ENCODE results near the gene UBA6. TPM values are rescaled to one million over a fixed set of nuclear protein-coding genes. Genes with fewer than 3 reads are reported as not detected.

The UBA6 gene
- total and polyA plus RNA-seq, 2 of the 4 experiments (the other 2 are of a cell fraction): 29.2 to 268 TPM

DNA sequence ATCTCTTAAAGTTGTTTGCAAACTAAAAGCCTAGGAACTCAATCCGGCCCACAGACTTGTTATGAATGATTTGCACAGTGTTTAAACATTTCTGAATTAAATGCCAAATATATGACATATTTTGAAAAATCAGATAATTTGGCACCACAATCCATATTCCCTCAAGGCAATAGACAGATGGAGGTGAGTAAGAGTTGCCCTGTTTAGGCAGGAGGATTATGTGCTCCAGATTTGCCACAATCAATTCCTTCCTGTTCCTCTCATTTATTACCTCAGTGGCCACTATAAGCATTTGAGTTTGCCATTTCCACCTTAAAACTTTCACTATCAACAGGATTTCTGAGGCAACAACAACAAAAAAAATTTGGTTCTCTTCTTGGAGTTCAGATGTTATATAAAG lies 18.7 kb downstream of the UBA6 start:
- no CpG with 5 or more reads among the region's 1 CpG for WGBS, 2 experiments (ENCODE audit: extremely low coverage in 2 of 2, insufficient read length in 1 of 2)
- no peak overlapping the region for H3K14ac ChIP-seq (replicated peaks; ENCODE audit: low read depth, low read length)
- peaks cover 15 to 37% of the 10 kb centered on the region in 2 experiments for H3K79me1 ChIP-seq (ENCODE audit: low read depth in 1 of 2, low read length in 2 of 2)
- H2BK20ac ChIP-seq (ENCODE audit: low read depth, low read length): no peak overlapping the region
- H4K5ac ChIP-seq (ENCODE audit: low read depth, low read length): no peak overlapping the region
- no peak overlapping the region for H3K4ac ChIP-seq (ENCODE audit: low read depth, low read length)
- no peak overlapping the region for H2AK9ac ChIP-seq (replicated peaks; ENCODE audit: low read depth, low read length, poor library complexity)
- ChIA-PET CTCF (no interaction called here), POLR2A (ENCODE audit: unreplicated experiment) (no interaction called here)
- no TSS peak for BruUV-seq (replicated peaks)
- in situ Hi-C loops (cut with MboI; ENCODE audit: low sequenced_read_pairs) (no loop called here), intact Hi-C loops (cut with micrococcal nuclease) (no loop called here), dilution Hi-C loops (cut with HindIII; ENCODE audit: low sequenced_read_pairs, unreplicated experiment) (no loop called here)
- no peak overlapping the region for H3K27ac ChIP-seq (ENCODE audit: insufficient read depth, low read length)
- peaks cover 9% of the 10 kb centered on the region for H3K36me3 ChIP-seq (ENCODE audit: control insufficient read depth, insufficient read depth, low read length)
- peaks cover 2% of the 10 kb centered on the region for H4K20me1 ChIP-seq (ENCODE audit: insufficient read depth, low read length)
- no peak overlapping the region for H2AK5ac ChIP-seq (ENCODE audit: low read depth, low read length)
- DNase-seq: no peak
- H2BK120ac ChIP-seq (ENCODE audit: low read depth, low read length): no peak overlapping the region
- H2BK5ac ChIP-seq (ENCODE audit: low read depth, low read length, poor library complexity, severe bottlenecking): no peak overlapping the region
- H3K4me3 ChIP-seq (ENCODE audit: insufficient read depth, low read depth, low read length): no peak overlapping the region
- no peaks in the 10 kb centered on the region for H3K27me3 ChIP-seq (ENCODE audit: control insufficient read depth, insufficient read depth, low read length)
- no peak overlapping the region for H3K18ac ChIP-seq (ENCODE audit: low read depth, low read length)
- no peak overlapping the region for H3K56ac ChIP-seq (ENCODE audit: extremely low read depth, insufficient read depth, low read length)
- no peak overlapping the region for H3K4me2 ChIP-seq (ENCODE audit: low read depth, low read length)
- H2AFZ ChIP-seq (replicated peaks; ENCODE audit: low read length, poor library complexity): no peak overlapping the region
- H2BK15ac ChIP-seq (ENCODE audit: low read depth, low read length): no peak overlapping the region
- no peaks in the 10 kb centered on the region for H3K9me3 ChIP-seq (ENCODE audit: control insufficient read depth, insufficient read depth, low read length)
- peaks cover 7% of the 10 kb centered on the region for H3K9me1 ChIP-seq (ENCODE audit: insufficient read depth, low read length)
- TF ChIP-seq CHD1 (IDR thresholded peaks at IDR 0.05; ENCODE audit: low read depth, low read length) (no peak), BHLHE40 (IDR thresholded peaks at IDR 0.05; ENCODE audit: low read depth, low read length) (no peak), RFX5 (IDR thresholded peaks at IDR 0.05; ENCODE audit: low read depth, low read length) (no peak)
- H4K8ac ChIP-seq (ENCODE audit: low read depth in 2 of 2, low read length in 2 of 2): no peak overlapping the region
- H3K4me1 ChIP-seq (ENCODE audit: control insufficient read depth, insufficient read depth, low read length): peaks cover 6% of the 10 kb centered on the region
- no peak for ATAC-seq (ENCODE audit: low read depth)
- H3K23ac ChIP-seq (ENCODE audit: low read depth, low read length): no peak overlapping the region
- H3K9ac ChIP-seq (ENCODE audit: low read depth, low read length): no peak overlapping the region
- no peak overlapping the region for H4K91ac ChIP-seq (ENCODE audit: insufficient read depth, low read depth, low read length)
